Measurements from ENCODE around the gene RYR2. TPM values are rescaled to one million over a fixed set of nuclear protein-coding genes. Genes with fewer than 3 reads are reported as not detected.

The RYR2 gene
- total and polyA plus RNA-seq, 2 of the 8 experiments (the other 6 are each of a cell fraction or from before 2014, with no cell fraction given) = 1.3 to 4.4 TPM

GRCh38 chr1:237270353-237270752 lies 228.4 kb downstream of the RYR2 start:
- Histone ChIP-seq H3K14ac (ENCODE audit: insufficient read length) (no peak overlapping the region), H2BK20ac (ENCODE audit: low read length) (no peak overlapping the region)
- FAIRE-seq = no peak

More at GRCh38 chr1:237270353-237270752, 228.4 kb downstream of the RYR2 start:
- Histone ChIP-seq H3K4ac (replicated peaks; ENCODE audit: insufficient read length, low read depth, low read length) (no peak overlapping the region), H4K20me1 (replicated peaks in 1 of 2; ENCODE audit: control insufficient read depth in 1 of 2, insufficient read depth in 2 of 2, low read length in 2 of 2) (no peaks in the 10 kb centered on the region), H4K91ac (replicated peaks; ENCODE audit: insufficient read length, low read length) (no peak overlapping the region), H3K27me3 (replicated peaks in 1 of 4; ENCODE audit: control insufficient read depth in 3 of 4, extremely low read depth in 1 of 4, insufficient read depth in 3 of 4, low read length in 3 of 4) (no peaks in the 10 kb centered on the region), H3K9me3 (ENCODE audit: insufficient read depth in 2 of 2, low read depth in 1 of 2, low read length in 1 of 2) (no peaks in the 10 kb centered on the region), H4K5ac (ENCODE audit: insufficient read length, low read depth, low read length) (no peak overlapping the region), H2AFZ (ENCODE audit: low read length) (no peak overlapping the region), H2BK12ac (ENCODE audit: low read depth, low read length) (no peak overlapping the region), H2BK120ac (replicated peaks; ENCODE audit: low read depth, low read length) (no peak overlapping the region), H3K4me2 (ENCODE audit: insufficient read depth in 1 of 2, low read depth in 2 of 2, low read length in 2 of 2) (no peak overlapping the region), H3K79me1 (ENCODE audit: low read depth, low read length) (no peaks in the 10 kb centered on the region; the same call in 1 of the 2 replicates), H3K27ac (ENCODE audit: low read depth, low read length) (no peak overlapping the region), H2AK5ac (ENCODE audit: low read depth, low read length) (no peak overlapping the region), H4K8ac (ENCODE audit: extremely low read depth, insufficient read depth, low read length) (no peak overlapping the region), H3K36me3 (ENCODE audit: control insufficient read depth in 2 of 4, insufficient read depth in 4 of 4, low read length in 3 of 4) (no peaks in the 10 kb centered on the region), H3K4me3 (ENCODE audit: extremely low read depth in 1 of 4, insufficient read depth in 2 of 4, low read depth in 3 of 4, low read length in 4 of 4) (no peak overlapping the region), H2BK15ac (ENCODE audit: low read length) (no peak overlapping the region), H3K23me2 (ENCODE audit: low read depth, low read length) (no peaks in the 10 kb centered on the region), H2BK5ac (ENCODE audit: low read depth, low read length) (no peak overlapping the region), H3K9ac (replicated peaks in 1 of 4; ENCODE audit: extremely low read depth in 1 of 4, low read depth in 3 of 4, low read length in 3 of 4) (peak overlapping the region in 1 of 4 experiments; percentile 34; a peak in 1 of 7 replicates), H3K23ac (ENCODE audit: insufficient read length) (no peak overlapping the region), H3K56ac (replicated peaks; ENCODE audit: insufficient read length, low read depth, low read length) (no peak overlapping the region), H3K18ac (ENCODE audit: extremely low read depth, low read length) (no peak overlapping the region), H3K79me2 (ENCODE audit: control insufficient read depth in 1 of 2, insufficient read depth in 2 of 2, low read length in 2 of 2) (no peaks in the 10 kb centered on the region), H3K4me1 (replicated peaks in 1 of 4; ENCODE audit: control insufficient read depth in 3 of 4, insufficient read depth in 4 of 4, low read length in 3 of 4) (no peaks in the 10 kb centered on the region)
- TF ChIP-seq TEAD4 (IDR thresholded peaks at IDR 0.05; ENCODE audit: low read depth, low read length) = no peak
- no peak for TF ChIP-seq TAF7 (optimal IDR thresholded peaks at IDR 0.05; ENCODE audit: borderline replicate concordance, low read depth, low read length)
- no peak for TF ChIP-seq RAD21 (IDR thresholded peaks at IDR 0.05 in 1 of 2, conservative IDR thresholded peaks at IDR 0.05 in 1 of 2; ENCODE audit: low read depth in 2 of 2, low read length in 2 of 2)
- TF ChIP-seq MAX (IDR thresholded peaks at IDR 0.05) = no peak
- TF ChIP-seq FOSL1 (IDR thresholded peaks at IDR 0.05; ENCODE audit: insufficient read depth, low read depth, low read length) = no peak
- TF ChIP-seq SUZ12 (IDR thresholded peaks at IDR 0.05; ENCODE audit: low read length) = no peak
- no peak for TF ChIP-seq PHF8 (conservative IDR thresholded peaks at IDR 0.05; ENCODE audit: low read depth, low read length)
- WGBS, 2 experiments (ENCODE audit: extremely low coverage in 1 of 2, insufficient coverage in 1 of 2, insufficient read length in 1 of 2, insufficient replicate concordance in 2 of 2, low coverage in 1 of 2, low lambda C conversion rate in 2 of 2, missing lambda C conversion rate in 1 of 2) = 84% methylated on average over 3 of the region's 3 CpGs; no CpG with 5 or more reads in 1 of the 2 experiments
- ChIA-PET CTCF (ENCODE audit: partially characterized antibody) (no interaction called here), POLR2A (ENCODE audit: partially characterized antibody) (interaction anchor here (0.7 kb wide), 1 partner anchor 73 kb away, joined by 3 read pairs; no protein-coding TSS in a partner anchor)
- no peak for DNase-seq (ENCODE audit: low read depth in 1 of 2, low spot score in 2 of 2)
